Measurements from ENCODE around the gene INO80D.

GRCh38 chr2:206092297-206092696 is 6.3 kb upstream of the INO80D start:
- TF ChIP-seq POLR2A (IDR thresholded peaks at IDR 0.05) (no peak), CTCF (IDR thresholded peaks at IDR 0.05) (no peak)

All from uterus (tissue), 2 donors.